ENCODE measurements around the gene SEMA5A.

Gene SEMA5A

DNA sequence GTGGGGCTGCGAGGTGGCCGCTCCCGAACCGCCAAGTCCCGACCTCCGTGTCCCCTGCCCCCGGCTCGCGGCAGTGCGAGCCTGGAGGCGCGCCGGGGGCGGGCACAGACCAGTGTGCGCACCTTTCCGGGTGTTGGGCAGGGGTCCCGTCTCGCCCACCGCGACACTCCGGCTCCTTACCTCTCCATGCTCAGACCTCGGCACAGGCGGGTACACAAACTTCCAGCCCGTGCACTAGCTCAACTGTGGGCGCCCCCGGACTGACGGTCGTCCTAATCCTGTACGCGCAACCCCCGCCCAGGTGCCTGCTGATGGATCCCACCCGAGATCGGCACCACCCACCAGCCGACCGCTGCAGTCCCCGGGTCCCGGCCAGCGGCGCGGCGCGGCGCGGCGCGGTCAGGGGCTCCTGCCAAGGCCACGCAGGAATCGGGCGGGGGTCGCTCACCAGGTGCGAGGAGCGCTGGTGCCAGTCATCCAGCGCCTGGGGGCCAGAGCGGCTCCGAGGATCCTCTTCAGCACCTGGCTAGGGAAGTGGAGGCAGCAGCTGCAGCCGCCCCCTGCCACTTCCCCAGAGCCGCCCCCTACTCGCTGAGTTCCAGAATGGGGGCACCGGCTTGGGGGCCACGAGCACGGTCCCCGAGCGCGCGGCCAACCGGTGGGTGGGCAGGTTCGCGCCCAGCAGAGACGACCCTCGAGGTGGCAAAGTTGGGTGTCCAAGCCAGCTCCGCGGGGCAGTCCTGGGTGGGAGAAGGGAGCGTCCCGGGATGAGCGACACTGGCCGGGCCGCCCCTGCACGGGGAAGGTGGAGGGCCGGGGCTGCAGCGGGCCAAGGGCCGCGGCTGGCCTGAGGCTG, 511 bp downstream of the SEMA5A start:
- no peak for DNase-seq

- peak in 1 of 4 experiments; percentile 8 for DNase-seq
These were observed 1.3 kb downstream of the SEMA5A start for GRCh38 chr5:9544502-9545135.

GRCh38 chr5:9544056-9544455, 1.8 kb downstream of the SEMA5A start:
- DNase-seq: no peak

GRCh38 chr5:9543311-9543920, 2.5 kb downstream of the SEMA5A start:
- no peak for DNase-seq

DNA sequence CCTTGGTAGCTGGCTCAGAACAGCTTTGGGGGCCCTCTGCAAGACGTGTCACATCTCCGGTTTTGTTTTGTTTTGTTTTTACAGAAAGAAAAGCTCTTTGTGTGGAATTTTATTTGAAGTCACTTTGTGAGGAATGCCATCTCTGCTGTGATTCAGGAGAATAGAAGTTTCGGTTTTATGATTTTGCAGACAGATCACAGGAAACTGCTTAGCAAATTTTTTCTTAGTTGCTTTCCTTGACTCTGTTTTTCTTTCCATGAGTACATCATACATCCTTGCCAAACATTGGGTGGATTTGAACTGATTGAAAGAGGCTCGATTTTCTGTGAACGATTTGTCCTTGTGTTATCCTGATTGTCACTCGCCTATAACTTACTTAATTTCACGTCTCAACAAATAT, 5.1 kb downstream of the SEMA5A start:
- DNase-seq: no peak

DNA sequence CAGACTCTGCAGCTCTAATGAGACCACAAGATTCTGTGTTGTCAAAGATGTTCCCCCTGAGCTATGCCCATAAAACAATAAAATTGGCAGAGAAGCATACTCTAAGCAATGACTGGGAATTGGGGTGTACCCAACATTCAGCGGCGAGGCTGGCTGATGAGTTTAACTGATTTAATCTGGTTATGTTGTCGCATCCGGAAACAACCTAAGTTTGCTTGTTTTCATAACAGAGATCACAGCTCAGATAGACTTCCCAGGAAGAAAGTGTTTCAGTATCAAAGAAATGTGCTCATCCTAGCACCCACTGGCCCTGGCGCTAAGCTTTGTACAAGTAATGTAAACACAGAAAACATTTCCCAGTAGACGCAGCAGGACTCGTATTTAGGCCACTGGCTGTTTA, 7.4 kb downstream of the SEMA5A start:
- no peak for DNase-seq

DNA sequence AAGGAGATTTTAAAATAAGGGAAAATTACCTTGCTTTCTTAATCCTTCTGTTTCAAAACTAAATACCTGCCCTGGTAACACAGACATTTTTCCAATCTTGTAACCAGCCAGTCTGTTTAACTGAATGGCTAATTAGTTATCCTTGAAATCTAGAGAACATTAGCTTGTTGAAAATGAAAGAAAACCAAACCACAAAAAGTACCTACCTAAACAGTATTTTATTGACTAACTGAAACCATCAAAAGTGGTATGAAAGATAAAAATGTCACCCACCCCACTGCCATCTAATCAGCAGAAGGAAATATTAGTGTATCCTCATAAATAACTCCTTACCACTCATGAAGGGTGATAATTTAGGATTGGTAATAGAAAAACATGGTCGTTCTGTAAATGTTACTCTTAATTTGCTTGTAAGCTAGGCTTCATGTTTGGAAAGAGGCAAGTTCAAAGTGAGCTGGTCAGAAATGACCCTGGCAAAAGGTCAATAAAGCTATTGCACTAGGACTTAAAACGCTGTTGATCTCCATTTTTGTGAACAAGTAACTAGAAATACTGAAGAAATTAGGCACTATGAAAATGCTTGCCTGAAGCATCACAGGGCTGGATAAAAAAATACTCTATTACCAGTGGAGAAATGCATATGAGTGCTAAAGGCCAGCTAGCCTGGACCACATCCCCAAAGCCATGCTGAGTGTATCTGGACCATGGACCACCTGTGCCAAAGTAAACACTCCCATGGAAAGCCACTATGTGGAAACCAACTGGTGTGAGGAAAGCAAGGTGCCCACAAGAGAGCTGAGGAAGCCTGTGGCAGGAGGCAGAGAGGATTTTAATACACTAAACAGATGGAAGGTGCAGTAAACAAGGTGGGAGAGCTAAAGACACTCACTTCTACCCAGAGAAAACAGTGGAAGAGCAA, 8.4 kb downstream of the SEMA5A start:
- no peak for DNase-seq

DNA sequence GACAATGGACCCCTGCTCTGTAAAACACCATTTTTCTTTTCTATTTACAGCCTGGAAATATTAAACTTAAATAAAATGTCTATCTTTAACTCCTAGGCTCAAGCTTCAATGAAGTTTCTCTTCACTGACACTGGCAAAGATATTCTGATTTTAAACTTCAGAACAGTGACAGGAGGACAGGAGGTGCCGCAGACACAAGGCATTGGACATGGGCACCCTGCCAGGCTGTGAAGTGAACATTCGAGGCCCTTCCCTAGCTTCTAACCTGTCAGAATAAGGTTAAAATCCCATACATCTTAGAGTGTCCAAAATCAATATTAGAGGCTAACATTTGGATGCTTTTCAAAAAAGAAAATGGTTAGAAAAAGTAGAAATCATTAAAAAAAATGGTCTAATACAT, 9.2 kb downstream of the SEMA5A start:
- DNase-seq: no peak

DNA sequence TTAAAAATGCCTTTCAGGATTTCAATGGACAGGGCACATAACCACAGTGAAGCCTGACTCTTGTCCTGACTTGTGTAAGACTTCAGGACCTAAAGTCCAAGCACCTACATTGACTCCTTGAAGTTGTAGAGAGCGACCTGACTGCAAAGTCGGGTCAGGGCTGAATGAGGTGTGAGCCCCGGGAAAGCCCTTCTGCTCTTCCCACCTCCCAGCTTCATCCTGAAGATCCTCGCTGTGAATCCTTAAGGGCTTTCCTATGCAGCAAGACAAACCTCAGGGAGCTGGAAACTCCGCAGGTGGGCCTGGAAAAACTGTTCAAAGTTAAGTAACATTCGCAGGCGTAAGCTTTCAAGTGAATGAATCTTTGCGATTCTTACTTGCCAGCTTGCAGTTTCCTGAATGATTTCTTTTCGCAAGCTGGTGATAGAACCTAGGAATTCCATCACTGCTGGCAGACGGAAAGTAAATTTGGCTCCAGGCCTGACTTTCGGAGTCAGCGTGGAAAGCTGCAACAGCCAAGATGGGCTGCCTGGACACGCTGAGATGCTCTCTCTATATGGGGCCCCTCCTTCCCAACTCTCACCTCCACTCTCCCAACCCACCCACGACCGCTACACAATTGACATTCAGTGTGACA, 10.9 kb downstream of the SEMA5A start:
- DNase-seq: no peak

GRCh38 chr5:9533562-9534364, 12.1 kb downstream of the SEMA5A start:
- DNase-seq: no peak

DNA sequence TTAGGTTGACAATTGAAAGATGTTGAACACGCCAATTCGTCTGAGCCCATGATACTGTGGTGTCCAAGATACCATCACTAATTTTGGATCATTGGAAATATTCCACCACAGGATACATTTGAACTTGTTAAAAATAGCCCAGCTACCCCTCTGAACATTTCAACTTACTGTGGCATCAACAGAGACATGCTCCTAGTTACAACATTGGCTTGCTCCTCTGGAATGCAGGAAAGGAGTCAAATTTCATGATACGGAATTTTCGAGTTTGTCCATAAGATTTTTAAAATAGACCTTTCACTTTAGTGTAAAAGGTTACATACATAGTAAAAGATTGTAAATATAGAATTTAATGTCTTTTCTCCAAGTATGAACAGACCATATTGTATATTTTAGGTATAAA, 12.8 kb downstream of the SEMA5A start:
- no peak for DNase-seq

DNA sequence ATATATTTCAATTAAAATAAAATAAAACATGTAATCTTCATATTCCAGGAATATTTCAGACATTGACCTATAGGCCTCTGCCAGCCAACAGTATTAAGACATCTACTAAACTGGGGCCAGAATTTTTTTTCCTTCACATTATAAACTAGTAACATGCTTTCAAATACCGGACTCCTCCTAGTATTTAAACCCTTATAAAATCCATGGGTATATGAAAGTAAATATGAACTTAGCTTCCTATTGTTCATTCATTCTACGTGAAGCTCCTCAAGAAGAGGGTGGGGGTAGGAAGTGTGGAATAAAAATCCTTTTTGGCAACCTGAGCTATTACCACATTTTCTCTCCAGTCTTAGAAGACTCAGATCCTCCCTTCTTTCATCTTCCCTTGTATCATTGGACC, 16.4 kb downstream of the SEMA5A start:
- DNase-seq: no peak

DNA sequence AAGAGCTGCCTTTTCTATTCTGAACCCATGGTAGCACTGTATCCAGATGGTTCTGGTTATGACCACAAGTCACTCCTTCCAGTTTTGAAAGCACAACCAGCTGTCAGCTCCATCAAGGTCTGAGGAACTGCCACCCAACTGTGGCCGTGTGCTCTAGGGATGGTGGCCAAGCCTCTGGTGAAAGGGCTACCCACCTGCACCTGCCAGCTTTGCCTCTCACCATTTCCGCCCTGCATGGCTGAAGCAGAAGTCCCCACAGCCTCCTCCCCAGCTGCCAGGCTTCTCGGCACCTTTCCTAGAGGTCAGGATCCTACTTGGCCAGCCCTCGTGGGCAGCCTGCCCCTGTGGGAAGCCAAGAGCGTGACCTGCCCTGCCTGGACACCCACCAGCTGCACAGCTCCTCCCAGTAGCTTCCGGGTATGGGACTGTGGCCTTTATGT, 16.8 kb downstream of the SEMA5A start:
- DNase-seq: no peak

- no peak for DNase-seq
These were observed 20.9 kb downstream of the SEMA5A start for GRCh38 chr5:9524941-9525340.

GRCh38 chr5:9523090-9523823, 22.6 kb downstream of the SEMA5A start:
- DNase-seq: no peak

DNA sequence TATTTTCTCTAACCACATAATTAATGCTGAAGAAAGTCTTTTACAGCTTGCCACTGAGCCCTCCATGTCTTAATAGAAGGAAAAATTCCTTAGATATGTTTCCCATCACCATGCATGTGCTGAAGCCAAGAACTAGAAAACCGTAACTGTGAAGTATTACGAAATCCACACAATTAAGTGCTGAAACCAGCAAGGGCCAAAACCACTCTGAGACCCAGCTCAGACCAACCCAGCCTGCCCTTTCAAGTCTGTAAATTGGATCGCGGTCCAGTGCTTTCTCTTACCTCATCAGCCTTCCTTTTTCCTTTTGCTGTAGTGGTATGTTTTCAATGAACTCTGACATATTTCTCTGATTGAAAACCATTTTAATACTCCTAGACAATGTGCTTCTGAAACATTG, 26.3 kb downstream of the SEMA5A start:
- no peak for DNase-seq

DNA sequence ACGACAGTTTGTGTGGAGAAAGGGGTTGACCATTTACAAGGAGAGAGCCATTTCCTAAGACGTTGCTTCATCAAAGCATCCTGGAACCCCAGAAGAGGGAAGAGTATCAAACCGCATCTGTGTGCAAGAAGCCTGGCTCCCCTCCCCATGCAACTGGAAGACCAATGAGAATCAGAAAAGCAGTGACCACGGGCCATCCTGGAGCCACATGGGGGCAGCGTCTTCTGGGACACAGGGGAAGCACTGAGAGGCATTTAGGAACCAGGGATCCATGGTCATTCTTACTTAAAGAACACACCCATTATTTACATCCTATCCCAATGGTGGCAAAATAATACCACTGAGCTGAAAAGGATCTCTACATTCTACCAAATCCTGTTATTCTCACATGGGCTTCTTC, 29.3 kb downstream of the SEMA5A start:
- no peak for DNase-seq

DNA sequence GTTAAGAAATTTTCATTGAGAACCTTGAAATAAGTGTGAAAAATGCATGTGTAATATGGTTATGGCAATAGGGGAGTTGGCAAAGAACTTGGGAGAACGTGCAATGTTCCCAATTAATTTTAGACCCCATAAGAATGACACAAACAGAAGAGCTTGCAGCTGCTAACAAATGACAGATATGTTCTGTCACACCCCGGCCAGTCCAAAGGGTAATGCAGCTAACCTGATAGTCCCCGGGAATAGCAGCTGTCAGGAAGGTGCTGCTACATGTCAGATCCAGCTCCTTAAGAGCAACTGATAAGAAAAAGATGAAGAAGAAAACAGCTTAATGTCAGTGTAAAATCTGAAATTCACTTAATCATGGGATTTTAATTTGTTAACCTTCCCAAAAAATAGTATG, 30.4 kb downstream of the SEMA5A start:
- DNase-seq: no peak

- no peak for DNase-seq
These were observed 30.9 kb downstream of the SEMA5A start for GRCh38 chr5:9514968-9515367.

- no peak for DNase-seq
These were observed 32.0 kb downstream of the SEMA5A start for GRCh38 chr5:9513827-9514226.

DNA sequence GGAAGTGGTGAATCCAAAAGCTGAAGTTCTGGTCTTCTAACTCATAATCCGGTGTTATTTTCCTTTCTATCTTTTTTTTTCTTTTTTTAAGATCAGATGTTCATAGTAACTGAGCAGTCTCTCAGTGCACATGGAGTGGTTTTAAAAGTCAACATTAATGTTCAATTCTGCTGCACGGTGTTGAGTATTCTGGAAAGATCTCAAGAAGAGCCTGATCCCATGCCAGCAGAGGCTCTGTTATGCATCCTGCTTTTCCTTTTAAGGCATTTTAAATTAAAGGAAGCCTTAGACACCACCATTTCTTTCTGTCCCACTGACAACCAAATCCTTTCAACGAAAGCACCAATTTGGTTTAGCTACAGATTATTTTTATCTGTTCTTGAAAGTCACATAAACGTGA, 33.4 kb downstream of the SEMA5A start:
- no peak for DNase-seq

Measured in activated naive CD4-positive, alpha-beta T cell (primary cell).